ENCODE results near the gene PRSS50. TPM values are rescaled to one million over a fixed set of nuclear protein-coding genes. Genes with fewer than 3 reads are reported as not detected.

The PRSS50 gene
- total RNA-seq, 6 donors from 2014 or later = 0.10 to 4.2 (median 0.40) TPM

DNA sequence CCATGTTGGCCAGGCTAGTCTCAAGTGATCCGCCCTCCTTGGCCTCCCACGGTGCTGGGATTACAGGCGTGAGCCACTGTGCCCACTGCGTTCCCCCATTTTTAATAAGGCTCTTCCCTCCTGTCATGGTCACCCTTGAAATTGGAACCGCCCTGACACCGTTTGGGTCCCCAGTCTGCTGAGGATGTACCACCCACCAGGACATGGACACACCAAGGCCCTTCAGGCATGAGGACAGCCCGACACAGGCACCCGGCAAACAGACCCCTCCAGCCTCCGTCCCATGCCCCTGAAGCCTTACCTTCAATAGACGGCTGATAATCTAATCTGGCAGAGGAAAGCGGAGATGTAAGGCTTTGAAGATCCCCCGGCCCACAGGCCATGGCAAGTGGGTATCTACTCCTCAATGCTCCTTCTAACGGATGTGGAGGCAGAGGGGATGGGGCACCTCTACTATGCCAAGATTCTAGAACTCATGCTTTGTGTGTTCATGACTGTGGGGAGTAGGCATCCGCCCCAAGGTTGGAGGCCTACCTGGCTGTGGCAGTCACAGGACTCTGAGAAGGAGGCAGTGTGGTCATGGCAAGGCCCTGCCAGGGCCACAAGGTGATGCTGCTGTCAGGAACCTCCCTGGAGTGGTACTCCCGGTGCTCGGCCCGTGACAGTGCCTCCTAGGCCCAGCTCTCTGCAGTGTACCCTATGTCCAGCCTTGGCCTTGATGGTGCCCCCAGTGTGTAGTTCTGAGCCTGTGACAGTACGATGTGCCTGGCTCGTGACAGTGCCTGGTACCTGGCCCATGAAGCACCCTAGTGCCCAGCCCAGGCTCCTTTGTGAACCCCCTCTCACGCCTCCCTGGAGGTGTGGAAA lies 18.6 kb upstream of the PRSS50 start:
- Histone ChIP-seq H3K36me3 (no peaks in the 10 kb centered on the region), H3K27ac (no peak overlapping the region), H3K4me1 (no peaks in the 10 kb centered on the region), H3K9me3 (no peaks in the 10 kb centered on the region), H3K4me3 (no peak overlapping the region), H3K27me3 (no peaks in the 10 kb centered on the region)
- DNase-seq (no peak), ATAC-seq (ENCODE audit: low FRiP score in 2 of 2) (peak; percentile 21 to 31)
- WGBS, 2 donors = 83 to 95% methylated on average over 13 to 17 of the region's 20 CpGs
- TF ChIP-seq EP300 (IDR thresholded peaks at IDR 0.05) = no peak
- TF ChIP-seq, protein P1, sequence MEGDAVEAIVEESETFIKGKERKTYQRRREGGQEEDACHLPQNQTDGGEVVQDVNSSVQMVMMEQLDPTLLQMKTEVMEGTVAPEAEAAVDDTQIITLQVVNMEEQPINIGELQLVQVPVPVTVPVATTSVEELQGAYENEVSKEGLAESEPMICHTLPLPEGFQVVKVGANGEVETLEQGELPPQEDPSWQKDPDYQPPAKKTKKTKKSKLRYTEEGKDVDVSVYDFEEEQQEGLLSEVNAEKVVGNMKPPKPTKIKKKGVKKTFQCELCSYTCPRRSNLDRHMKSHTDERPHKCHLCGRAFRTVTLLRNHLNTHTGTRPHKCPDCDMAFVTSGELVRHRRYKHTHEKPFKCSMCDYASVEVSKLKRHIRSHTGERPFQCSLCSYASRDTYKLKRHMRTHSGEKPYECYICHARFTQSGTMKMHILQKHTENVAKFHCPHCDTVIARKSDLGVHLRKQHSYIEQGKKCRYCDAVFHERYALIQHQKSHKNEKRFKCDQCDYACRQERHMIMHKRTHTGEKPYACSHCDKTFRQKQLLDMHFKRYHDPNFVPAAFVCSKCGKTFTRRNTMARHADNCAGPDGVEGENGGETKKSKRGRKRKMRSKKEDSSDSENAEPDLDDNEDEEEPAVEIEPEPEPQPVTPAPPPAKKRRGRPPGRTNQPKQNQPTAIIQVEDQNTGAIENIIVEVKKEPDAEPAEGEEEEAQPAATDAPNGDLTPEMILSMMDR (IDR thresholded peaks at IDR 0.05) = no peak
- TF ChIP-seq POLR2A (IDR thresholded peaks at IDR 0.05) = no peak

DNA sequence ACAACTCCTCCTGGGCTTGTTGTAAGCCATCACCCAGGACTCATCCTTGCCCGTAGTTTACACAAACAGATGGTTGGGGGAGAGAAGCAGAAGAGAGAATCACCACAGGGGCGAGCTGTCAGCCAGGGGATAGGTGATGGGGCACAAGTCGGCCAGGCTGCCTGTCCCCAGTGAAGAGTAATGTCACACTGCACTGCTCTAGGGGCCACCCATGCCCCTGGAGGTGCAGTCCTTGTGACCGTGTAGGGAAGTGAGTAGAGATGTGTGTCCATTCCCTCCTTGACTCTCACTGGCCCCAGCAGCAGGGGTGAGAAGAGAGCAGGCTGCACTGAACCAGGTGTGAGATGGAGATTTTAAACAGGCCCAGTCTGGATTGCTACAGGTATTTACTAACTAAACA lies 17.1 kb upstream of the PRSS50 start:
- ATAC-seq (ENCODE audit: low FRiP score in 2 of 2) (peak in 1 of 2 donors; percentile 28), DNase-seq (no peak)

DNA sequence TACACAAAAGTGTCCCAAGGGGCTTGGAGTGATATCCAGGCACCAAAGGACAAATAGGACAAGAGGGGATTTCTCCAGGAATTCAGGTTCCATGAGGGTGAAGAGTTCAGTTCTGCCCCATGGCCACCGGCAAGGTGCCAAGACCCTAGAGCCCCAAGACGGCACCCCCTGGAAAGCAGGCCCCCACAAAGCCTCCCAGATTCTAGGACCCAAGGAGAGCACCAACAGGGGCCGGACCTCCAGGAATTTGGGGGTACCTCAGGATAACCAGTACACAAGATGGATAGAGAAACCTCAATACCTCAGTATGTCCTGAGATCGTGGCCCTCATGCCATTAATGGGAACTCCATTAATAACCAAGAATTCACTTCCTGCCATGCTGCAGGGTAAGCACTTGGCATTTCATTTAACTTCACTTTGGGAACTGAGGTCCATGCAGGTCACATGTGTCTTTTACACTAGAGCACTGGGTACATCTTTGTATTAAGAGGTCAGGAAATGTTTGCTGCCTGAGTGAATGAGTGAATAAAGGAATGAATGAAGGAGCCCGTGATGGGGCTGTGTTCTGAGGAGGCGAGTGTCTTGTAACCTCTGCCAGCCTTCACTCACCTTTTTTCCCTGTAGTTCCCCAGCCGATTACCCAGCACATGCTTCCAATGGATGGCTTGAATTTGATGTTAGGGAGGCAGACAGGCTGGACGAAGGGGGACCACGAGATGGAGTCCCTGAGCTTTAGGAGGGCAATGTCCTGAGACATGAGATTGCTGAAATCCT lies 15.5 kb upstream of the PRSS50 start:
- no peaks in the 10 kb centered on the region for H3K36me3 ChIP-seq
- H3K27me3 ChIP-seq = no peaks in the 10 kb centered on the region
- no peak for ATAC-seq (ENCODE audit: low FRiP score in 2 of 2)
- DNase-seq = no peak
- TF ChIP-seq POLR2AphosphoS5 (IDR thresholded peaks at IDR 0.05) = no peak
- TF ChIP-seq, protein P1 (IDR thresholded peaks at IDR 0.05) = no peak
- no peak for TF ChIP-seq POLR2A (IDR thresholded peaks at IDR 0.05)
- TF ChIP-seq EP300 (IDR thresholded peaks at IDR 0.05) = no peak
- H3K27ac ChIP-seq = no peak overlapping the region
- H3K4me1 ChIP-seq = no peaks in the 10 kb centered on the region
- H3K9me3 ChIP-seq = no peaks in the 10 kb centered on the region
- H3K4me3 ChIP-seq = no peak overlapping the region
- WGBS, 2 donors = 75 to 77% methylated on average over 9 of the region's 9 CpGs

More for the DNA sequence above, 17.1 kb upstream of the PRSS50 start:
- no peaks in the 10 kb centered on the region for H3K27me3 ChIP-seq
- TF ChIP-seq POLR2A (IDR thresholded peaks at IDR 0.05) (no peak), POLR2AphosphoS5 (IDR thresholded peaks at IDR 0.05) (no peak), EP300 (IDR thresholded peaks at IDR 0.05) (no peak)
- TF ChIP-seq, protein P1 (IDR thresholded peaks at IDR 0.05) = no peak
- H3K4me1 ChIP-seq = no peaks in the 10 kb centered on the region
- WGBS, 2 donors = 57 to 63% methylated on average over 4 of the region's 4 CpGs
- no peaks in the 10 kb centered on the region for H3K36me3 ChIP-seq
- no peak overlapping the region for H3K27ac ChIP-seq
- no peaks in the 10 kb centered on the region for H3K9me3 ChIP-seq
- no peak overlapping the region for H3K4me3 ChIP-seq

DNA sequence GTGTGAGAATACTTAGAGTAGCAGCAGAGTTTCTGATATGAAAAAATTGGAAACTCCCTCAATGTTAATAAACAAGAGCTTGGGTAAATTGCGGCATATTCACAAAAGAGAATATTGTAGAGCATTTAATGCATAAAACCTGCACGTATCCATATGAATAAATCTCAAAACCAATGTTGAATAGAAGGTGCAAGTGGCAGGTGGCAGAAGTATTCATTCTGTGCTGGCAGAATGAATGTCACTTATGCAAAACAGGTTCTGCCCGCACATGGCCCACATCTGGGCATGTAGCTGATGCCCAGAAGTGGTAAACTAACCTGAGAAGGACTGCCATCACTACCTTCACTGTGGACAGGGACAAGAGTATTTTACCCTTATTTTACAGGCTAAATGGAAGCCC lies 14.1 kb upstream of the PRSS50 start:
- TF ChIP-seq, protein P1 (IDR thresholded peaks at IDR 0.05) = no peak
- TF ChIP-seq POLR2A (IDR thresholded peaks at IDR 0.05) (no peak), EP300 (IDR thresholded peaks at IDR 0.05) (no peak), POLR2AphosphoS5 (IDR thresholded peaks at IDR 0.05) (no peak)
- 77 to 93% methylated on average over 3 of the region's 3 CpGs for WGBS, 2 donors
- ATAC-seq (ENCODE audit: low FRiP score in 2 of 2) (no peak), DNase-seq (no peak)
- H3K4me1 ChIP-seq = no peaks in the 10 kb centered on the region
- no peaks in the 10 kb centered on the region for H3K9me3 ChIP-seq
- no peak overlapping the region for H3K27ac ChIP-seq
- no peaks in the 10 kb centered on the region for H3K27me3 ChIP-seq
- H3K36me3 ChIP-seq = no peaks in the 10 kb centered on the region
- H3K4me3 ChIP-seq = no peak overlapping the region
